DOHH2 (cell line): Measurements from ENCODE around the gene FA2H.
"Not testable (repeated sequence)": the region's sequence is repeated elsewhere in the genome, so short reads cannot be mapped to it uniquely, and the experiment has no call there.

Source experiments
- EZH2phosphoT487 ChIP-seq: fragments of 200-600 bp; sonication (generic); IDR thresholded peaks from 2 replicates; pipeline ENCODE4 v1.6.1; 2017; ENCODE audit warnings: borderline replicate concordance, mild to moderate bottlenecking, antibody characterized with exemption, low read length, moderate library complexity, mixed read lengths
- TF ChIP-seq, protein P1 (sequence below): fragments of 200-600 bp; sonication (generic); IDR thresholded peaks from one replicate; pipeline ENCODE4 v1.5.1; 2014; ENCODE audit warnings: antibody characterized with exemption, mild to moderate bottlenecking, low read depth, low read length; ENCODE audit not compliant: poor library complexity, severe bottlenecking

- TF ChIP-seq, protein P1, sequence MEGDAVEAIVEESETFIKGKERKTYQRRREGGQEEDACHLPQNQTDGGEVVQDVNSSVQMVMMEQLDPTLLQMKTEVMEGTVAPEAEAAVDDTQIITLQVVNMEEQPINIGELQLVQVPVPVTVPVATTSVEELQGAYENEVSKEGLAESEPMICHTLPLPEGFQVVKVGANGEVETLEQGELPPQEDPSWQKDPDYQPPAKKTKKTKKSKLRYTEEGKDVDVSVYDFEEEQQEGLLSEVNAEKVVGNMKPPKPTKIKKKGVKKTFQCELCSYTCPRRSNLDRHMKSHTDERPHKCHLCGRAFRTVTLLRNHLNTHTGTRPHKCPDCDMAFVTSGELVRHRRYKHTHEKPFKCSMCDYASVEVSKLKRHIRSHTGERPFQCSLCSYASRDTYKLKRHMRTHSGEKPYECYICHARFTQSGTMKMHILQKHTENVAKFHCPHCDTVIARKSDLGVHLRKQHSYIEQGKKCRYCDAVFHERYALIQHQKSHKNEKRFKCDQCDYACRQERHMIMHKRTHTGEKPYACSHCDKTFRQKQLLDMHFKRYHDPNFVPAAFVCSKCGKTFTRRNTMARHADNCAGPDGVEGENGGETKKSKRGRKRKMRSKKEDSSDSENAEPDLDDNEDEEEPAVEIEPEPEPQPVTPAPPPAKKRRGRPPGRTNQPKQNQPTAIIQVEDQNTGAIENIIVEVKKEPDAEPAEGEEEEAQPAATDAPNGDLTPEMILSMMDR, result not testable (repeated sequence)
- not testable (repeated sequence) for TF ChIP-seq EZH2phosphoT487
These were observed 105.7 kb downstream of the FA2H start for GRCh38 chr16:74668877-74669276.
